SJCRH30 (cell line): ENCODE measurements around the gene DAPK3. TPM values are rescaled to one million over a fixed set of nuclear protein-coding genes. Genes with fewer than 3 reads are reported as not detected.
"Not testable (repeated sequence)": the region's sequence is repeated elsewhere in the genome, so short reads cannot be mapped to it uniquely, and the experiment has no call there.

Source experiments
- DNase-seq, 2 experiments: peaks; one replicate each; pipeline ENCODE4 v3.0.0-alpha.2; 2015 to 2020
- H3K27ac ChIP-seq: fragments of 250-450 bp; sonication (Bioruptor Pico); 2 replicates; pipeline ENCODE4 v1.5.1; 2020; ENCODE audit warnings: mild to moderate bottlenecking, moderate library complexity
- H3K27me3 ChIP-seq: fragments of 250-450 bp; sonication (Bioruptor Pico); 2 replicates; pipeline ENCODE4 v1.5.1; 2020; ENCODE audit warnings: mild to moderate bottlenecking, moderate library complexity
- H3K36me3 ChIP-seq: fragments of 250-450 bp; sonication (Bioruptor Pico); 2 replicates; pipeline ENCODE4 v1.5.1; 2020; ENCODE audit warnings: mild to moderate bottlenecking, moderate library complexity
- H3K4me1 ChIP-seq: fragments of 250-450 bp; sonication (Bioruptor Pico); 2 replicates; pipeline ENCODE4 v1.5.1; 2020; ENCODE audit warnings: mild to moderate bottlenecking, moderate library complexity
- H3K4me3 ChIP-seq: fragments of 250-450 bp; sonication (Bioruptor Pico); 2 replicates; pipeline ENCODE4 v1.5.1; 2020; ENCODE audit warnings: mild to moderate bottlenecking, moderate library complexity
- H3K9me3 ChIP-seq: fragments of 250-450 bp; sonication (Bioruptor Pico); replicated peaks from 2 replicates; pipeline ENCODE4 v1.5.1; 2020; ENCODE audit warnings: mild to moderate bottlenecking, moderate library complexity
- total RNA-seq: library from RNA; depleted of rRNA; stranded (reverse); fragments of >200 nt; shearing (Covaris generic); gene quantifications from 2 replicates; pipeline ENCODE4 v1.2.3, GENCODE V29; 2014

DAPK3 gene
- total RNA-seq, 1 experiment from 2014 or later, result 39.1 TPM

- DNase-seq, result no peak
- H3K27ac ChIP-seq, result no peak overlapping the region
- no peaks in the 10 kb centered on the region for H3K9me3 ChIP-seq
- H3K4me1 ChIP-seq, result no peaks in the 10 kb centered on the region
- peaks cover 67% of the 10 kb centered on the region for H3K36me3 ChIP-seq
- no peaks in the 10 kb centered on the region for H3K27me3 ChIP-seq
- H3K4me3 ChIP-seq, result no peak overlapping the region
These were observed 5.8 kb upstream of the DAPK3 start for GRCh38 chr19:3976495-3977241.

- no peaks in the 10 kb centered on the region for H3K4me1 ChIP-seq
- H3K9me3 ChIP-seq, result no peaks in the 10 kb centered on the region
- H3K4me3 ChIP-seq, result no peak overlapping the region
- no peak for DNase-seq
- H3K27me3 ChIP-seq, result no peaks in the 10 kb centered on the region
- H3K36me3 ChIP-seq, result peaks cover 57% of the 10 kb centered on the region
- no peak overlapping the region for H3K27ac ChIP-seq
These were observed 4.8 kb upstream of the DAPK3 start for GRCh38 chr19:3975637-3976087.

DNA sequence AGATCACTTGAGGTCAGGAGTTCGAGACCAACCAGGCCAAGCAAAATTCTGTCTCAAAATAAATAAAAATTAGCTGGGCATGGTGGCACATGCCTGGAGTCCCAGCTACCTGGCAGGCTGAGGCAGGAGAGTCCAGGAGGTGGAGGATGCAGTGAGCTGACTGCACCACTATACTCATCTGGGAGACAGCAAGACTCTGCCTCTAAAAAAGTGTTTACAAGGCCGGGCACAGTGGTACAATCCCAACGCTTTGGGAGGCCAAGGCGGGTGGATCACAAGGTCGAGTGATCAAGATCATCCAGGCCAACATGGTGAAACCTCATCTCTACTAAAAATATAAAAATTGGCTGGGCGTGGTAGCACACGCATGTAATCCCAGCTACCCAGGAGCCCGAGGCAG is 4.2 kb upstream of the DAPK3 start:
- DNase-seq, result no peak
- H3K36me3 ChIP-seq, result peaks cover 52% of the 10 kb centered on the region
- H3K27me3 ChIP-seq, result no peaks in the 10 kb centered on the region
- H3K4me3 ChIP-seq, result no peak overlapping the region
- H3K27ac ChIP-seq, result no peak overlapping the region
- no peaks in the 10 kb centered on the region for H3K9me3 ChIP-seq
- no peaks in the 10 kb centered on the region for H3K4me1 ChIP-seq

GRCh38 chr19:3970313-3970807 is 539 bp downstream of the DAPK3 start:
- H3K27ac ChIP-seq, result peak overlapping the region; percentile 57
- no peaks in the 10 kb centered on the region for H3K27me3 ChIP-seq
- peak overlapping the region; percentile 93 for H3K4me3 ChIP-seq
- H3K4me1 ChIP-seq, result peaks cover 9% of the 10 kb centered on the region; the same call in 1 of the 2 replicates
- H3K36me3 ChIP-seq, result peaks cover 17% of the 10 kb centered on the region
- no peaks in the 10 kb centered on the region for H3K9me3 ChIP-seq
- DNase-seq, result no peak

DNA sequence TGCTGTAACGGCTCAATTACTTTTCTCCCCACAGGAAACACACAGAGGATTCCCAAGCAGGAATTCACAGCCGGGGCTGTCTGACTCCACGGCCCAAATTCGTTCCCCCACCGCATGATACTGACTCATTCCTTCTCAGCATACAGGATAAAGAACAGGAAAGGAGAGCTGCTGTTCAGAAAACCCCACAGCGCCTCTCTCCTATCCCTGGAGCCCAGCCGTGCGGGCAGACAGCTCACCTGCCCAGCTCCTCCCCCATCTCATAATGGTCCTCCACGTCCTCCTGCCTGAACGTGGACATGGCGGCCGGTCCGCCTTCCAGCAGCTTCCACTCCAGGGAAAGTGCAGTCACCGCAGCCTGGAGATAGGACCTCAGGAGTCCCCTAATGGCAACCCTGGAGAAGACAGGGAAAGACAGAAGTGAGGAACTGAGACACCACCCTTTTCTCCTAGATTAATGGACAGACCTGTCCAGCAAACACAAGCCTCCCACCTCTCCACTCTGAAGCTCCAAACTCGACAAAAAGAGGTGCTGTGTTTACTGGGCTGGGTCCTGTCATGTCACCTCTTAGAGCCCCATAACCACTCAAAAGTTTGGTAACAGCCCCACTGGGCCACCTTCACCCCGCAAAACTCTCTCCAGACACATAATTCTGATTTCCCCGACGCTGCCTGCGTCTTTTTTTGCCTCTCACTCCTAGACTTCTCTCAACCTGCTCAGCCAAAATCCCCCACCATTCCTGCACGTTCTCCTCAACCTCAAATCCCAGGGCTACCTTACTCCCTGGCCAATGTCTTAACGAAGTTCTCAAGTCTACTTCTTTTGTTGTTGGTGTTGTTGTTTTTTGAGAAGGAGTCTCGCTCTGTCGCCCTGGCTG is 1.2 kb downstream of the DAPK3 start:
- Histone ChIP-seq H3K27ac (peak overlapping the region; percentile 57), H3K36me3 (peaks cover 15% of the 10 kb centered on the region), H3K4me1 (peaks cover 9% of the 10 kb centered on the region; the same call in 1 of the 2 replicates), H3K4me3 (peak overlapping the region; percentile 93), H3K9me3 (no peaks in the 10 kb centered on the region), H3K27me3 (no peaks in the 10 kb centered on the region)
- DNase-seq, result no peak

DNA sequence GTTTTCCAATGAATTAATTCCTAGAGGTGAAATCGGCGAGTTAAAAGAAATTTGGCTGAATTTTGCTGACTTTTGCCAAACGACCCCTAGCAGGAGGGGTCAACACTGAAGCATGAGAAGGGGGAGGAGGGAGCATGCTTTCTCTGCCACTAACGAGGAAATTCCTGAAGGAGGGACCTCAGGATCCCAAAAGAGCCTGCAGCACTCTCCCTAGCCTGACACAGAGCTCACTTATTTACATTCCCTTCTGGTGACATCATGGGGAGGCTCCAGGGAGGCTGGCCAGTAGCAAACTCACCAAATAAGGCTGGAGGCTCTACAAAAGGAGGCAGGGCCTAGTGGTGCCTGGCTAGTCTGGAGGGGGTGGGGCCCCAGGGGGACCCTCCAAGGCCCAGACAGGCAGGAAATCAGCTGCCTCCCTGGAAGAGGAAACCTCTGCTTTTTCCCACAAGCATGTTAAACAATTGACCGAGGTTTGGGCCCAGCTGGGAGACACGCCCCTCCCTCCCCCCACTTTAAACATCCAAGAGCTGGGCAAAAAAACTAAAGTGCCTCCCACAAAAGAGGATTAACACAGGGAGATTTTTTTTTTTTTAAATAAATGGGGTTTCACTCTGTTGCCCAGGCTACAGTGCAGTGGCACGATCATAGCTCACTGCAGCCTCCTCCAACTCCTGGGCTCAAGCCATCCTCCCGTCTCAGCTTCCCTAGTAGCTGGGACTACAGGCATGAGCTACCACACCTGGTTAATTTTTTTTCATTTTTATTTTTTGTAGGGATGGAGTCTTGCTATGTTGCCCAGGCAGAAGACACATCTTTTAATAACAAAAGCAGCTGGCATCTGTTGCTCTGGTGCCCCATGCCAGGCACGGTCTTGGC is 2.1 kb downstream of the DAPK3 start:
- Histone ChIP-seq H3K27ac (peak overlapping the region; percentile 57), H3K9me3 (no peaks in the 10 kb centered on the region), H3K27me3 (no peaks in the 10 kb centered on the region), H3K4me3 (no peak overlapping the region), H3K36me3 (peaks cover 17% of the 10 kb centered on the region), H3K4me1 (peaks cover 9% of the 10 kb centered on the region; the same call in 1 of the 2 replicates)
- peak; percentile 97 to 98 for DNase-seq

- H3K36me3 ChIP-seq, result peaks cover 25% of the 10 kb centered on the region
- not testable (repeated sequence) for DNase-seq, H3K4me3 ChIP-seq, H3K4me1 ChIP-seq, H3K27me3 ChIP-seq, H3K9me3 ChIP-seq
- H3K27ac ChIP-seq, result peak overlapping the region; percentile 29
These were observed 2.9 kb downstream of the DAPK3 start for GRCh38 chr19:3967983-3968382.

GRCh38 chr19:3966051-3967017 is 4.6 kb downstream of the DAPK3 start:
- no peak for DNase-seq
- H3K4me3 ChIP-seq, result no peak overlapping the region
- H3K9me3 ChIP-seq, result no peaks in the 10 kb centered on the region
- H3K36me3 ChIP-seq, result peaks cover 30% of the 10 kb centered on the region
- H3K27me3 ChIP-seq, result no peaks in the 10 kb centered on the region
- peaks cover 9% of the 10 kb centered on the region; the same call in 1 of the 2 replicates for H3K4me1 ChIP-seq
- no peak overlapping the region for H3K27ac ChIP-seq

GRCh38 chr19:3964256-3965194 is 6.4 kb downstream of the DAPK3 start:
- DNase-seq, result no peak
- Histone ChIP-seq H3K4me1 (peaks cover 6% of the 10 kb centered on the region; the same call in 1 of the 2 replicates), H3K4me3 (no peak overlapping the region), H3K27ac (no peak overlapping the region), H3K9me3 (no peaks in the 10 kb centered on the region), H3K36me3 (peaks cover 33% of the 10 kb centered on the region), H3K27me3 (no peaks in the 10 kb centered on the region)

- Histone ChIP-seq H3K27ac (no peak overlapping the region), H3K9me3 (no peaks in the 10 kb centered on the region), H3K36me3 (peaks cover 38% of the 10 kb centered on the region), H3K4me3 (no peak overlapping the region), H3K27me3 (no peaks in the 10 kb centered on the region), H3K4me1 (peaks cover 5% of the 10 kb centered on the region; the same call in 1 of the 2 replicates)
- DNase-seq, result no peak
These were observed 7.2 kb downstream of the DAPK3 start for GRCh38 chr19:3963458-3964255.

DNA sequence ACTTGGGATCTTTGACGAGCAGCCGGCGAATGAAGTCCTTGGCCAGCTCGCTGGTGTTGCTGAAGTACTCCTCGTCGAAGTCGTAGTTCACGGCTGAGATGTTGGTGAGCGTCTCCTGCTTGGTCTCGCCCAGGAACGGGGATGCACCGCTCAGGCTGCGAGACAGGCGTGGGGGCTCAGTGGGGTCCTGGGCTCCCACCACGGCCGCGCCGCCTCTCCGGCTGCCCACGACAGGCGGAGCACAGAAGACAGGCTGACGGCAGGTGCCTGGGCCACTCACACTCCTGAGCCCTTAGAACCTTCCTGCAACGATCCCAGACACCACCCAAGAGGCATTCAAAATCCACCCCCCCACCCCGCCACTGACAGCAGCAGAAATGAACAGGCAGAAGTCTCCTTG is 9.9 kb downstream of the DAPK3 start:
- Histone ChIP-seq H3K4me1 (no peaks in the 10 kb centered on the region), H3K9me3 (no peaks in the 10 kb centered on the region), H3K36me3 (peaks cover 49% of the 10 kb centered on the region), H3K27ac (no peak overlapping the region), H3K4me3 (no peak overlapping the region), H3K27me3 (no peaks in the 10 kb centered on the region)
- no peak for DNase-seq

DNA sequence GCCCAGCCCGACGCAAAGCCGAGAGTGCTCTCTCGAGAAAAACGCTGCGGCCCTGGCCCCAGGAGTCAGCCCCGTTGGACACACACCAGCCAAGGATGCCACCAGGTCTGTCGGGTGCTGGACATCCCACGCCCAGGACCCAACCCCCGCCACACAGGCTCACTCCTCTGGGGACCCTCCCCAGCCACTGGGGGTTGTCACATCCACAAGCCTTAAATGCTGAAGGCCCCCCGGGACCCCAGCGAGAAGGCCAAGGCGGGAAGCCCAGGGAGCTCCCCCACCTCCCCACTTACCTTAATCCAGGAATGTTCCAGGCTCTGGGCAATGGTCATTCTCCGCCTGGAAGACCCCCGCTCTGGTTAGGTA is 11.2 kb downstream of the DAPK3 start:
- Histone ChIP-seq H3K4me3 (no peak overlapping the region), H3K27ac (no peak overlapping the region), H3K36me3 (peaks cover 41% of the 10 kb centered on the region), H3K27me3 (no peaks in the 10 kb centered on the region), H3K9me3 (no peaks in the 10 kb centered on the region), H3K4me1 (no peaks in the 10 kb centered on the region)
- DNase-seq, result no peak
